B cell (primary cell): ENCODE results near the gene CCDC3. TPM values are rescaled to one million over a fixed set of nuclear protein-coding genes. Genes with fewer than 3 reads are reported as not detected.
"Not testable (repeated sequence)": the region's sequence is repeated elsewhere in the genome, so short reads cannot be mapped to it uniquely, and the experiment has no call there.

Source experiments
- ATAC-seq: fragments of 200-7000 bp; cut with Tn5 transposase; one replicate; pipeline ENCODE4 v1.10.0; 2021; ENCODE audit warnings: low read depth, mild to moderate bottlenecking, moderate number of reproducible peaks, moderate library complexity
- CTCF ChIA-PET: fragments of 350-600 bp; sonication (Branson Sonifier 250); formaldehyde crosslinking; loops from one replicate; lab custom pipeline; 2021; ENCODE audit warnings: antibody characterized with exemption, inconsistent platforms; lab: Charles Lee
- POLR2A ChIA-PET: fragments of 350-600 bp; sonication (Branson Sonifier 250); formaldehyde crosslinking; loops from one replicate; lab custom pipeline; 2021; ENCODE audit warnings: antibody characterized with exemption; lab: Charles Lee
- DNase-seq: peaks from one replicate; pipeline ENCODE4 v3.0.0; 2013
- H2AFZ ChIP-seq: 2 replicates; pipeline ENCODE4 v1.6.1; 2012; ENCODE audit warnings: mild to moderate bottlenecking, low read depth, low read length; ENCODE audit not compliant: insufficient read depth, poor library complexity, severe bottlenecking
- H3K27ac ChIP-seq, 2 donors: 1 replicate in 1 of 2; 2 replicates in 1 of 2; pipeline ENCODE4 v1.5.1; 2012 to 2013; ENCODE audit warnings: low read length in 2 of 2, mild to moderate bottlenecking in 2 of 2, moderate library complexity in 1 of 2
- H3K27me3 ChIP-seq, 4 experiments: fragments of 200-600 bp in 1 of 4; sonication (generic) in 1 of 4; replicated peaks in 1 of 4; 1 replicate in 2 of 4; 2 replicates in 2 of 4; pipeline versions ENCODE4 v1.6.1 to v1.7.0; 2013 to 2016; ENCODE audit warnings: low read length in 3 of 4, mild to moderate bottlenecking in 2 of 4, mixed read lengths in 1 of 4, moderate library complexity in 1 of 4; ENCODE audit not compliant: insufficient read depth in 4 of 4, control insufficient read depth in 3 of 4; ENCODE audit errors: control extremely low read depth in 1 of 4
- H3K36me3 ChIP-seq, 2 experiments: replicated peaks in 1 of 2; 1 replicate in 1 of 2; 2 replicates in 1 of 2; pipeline versions ENCODE4 v1.6.1 to v1.7.1; 2013; ENCODE audit warnings: low read length in 1 of 2; ENCODE audit not compliant: insufficient read depth in 2 of 2, control insufficient read depth in 1 of 2; ENCODE audit errors: control extremely low read depth in 1 of 2, extremely low read depth in 1 of 2
- H3K4me1 ChIP-seq, 2 donors: fragments of 200-600 bp in 1 of 2; sonication (generic) in 1 of 2; 1 replicate in 1 of 2; 2 replicates in 1 of 2; pipeline versions ENCODE4 v1.5.1 to v1.6.1; 2013 to 2017; ENCODE audit warnings: low read length in 2 of 2; ENCODE audit not compliant: control insufficient read depth in 2 of 2, insufficient read depth in 2 of 2
- H3K4me2 ChIP-seq: replicated peaks from 2 replicates; pipeline ENCODE3; 2012; ENCODE audit warnings: mild to moderate bottlenecking, low read depth, low read length; ENCODE audit not compliant: poor library complexity, severe bottlenecking
- H3K4me3 ChIP-seq, 5 experiments: fragments of 200-600 bp in 1 of 5; sonication (generic) in 1 of 5; 1 replicate in 3 of 5; 2 replicates in 2 of 5; pipeline versions ENCODE4 v1.5.1 to v1.7.0; 2011 to 2016; ENCODE audit warnings: low read length in 4 of 5, mild to moderate bottlenecking in 4 of 5, low read depth in 2 of 5, control low read depth in 1 of 5, moderate library complexity in 1 of 5; ENCODE audit not compliant: insufficient read depth in 1 of 5; ENCODE audit errors: control extremely low read depth in 1 of 5, extremely low read depth in 1 of 5
- H3K79me2 ChIP-seq: fragments of 200-600 bp; sonication (generic); one replicate; pipeline ENCODE4 v1.6.0; 2016; ENCODE audit warnings: low read length; ENCODE audit not compliant: control insufficient read depth, insufficient read depth
- H3K9ac ChIP-seq: fragments of 200-600 bp; sonication (generic); 2 replicates; pipeline ENCODE4 v1.6.1; 2017; ENCODE audit warnings: mild to moderate bottlenecking, low read length, moderate library complexity
- H3K9me3 ChIP-seq, 3 donors: one replicate each; pipeline versions ENCODE4 v1.6.1 to v1.7.1; 2013; ENCODE audit warnings: low read length in 2 of 3; ENCODE audit not compliant: control insufficient read depth in 2 of 3, insufficient read depth in 1 of 3; ENCODE audit errors: control extremely low read depth in 1 of 3
- H4K20me1 ChIP-seq: 2 replicates; pipeline ENCODE4 v1.6.0; 2012; ENCODE audit warnings: mild to moderate bottlenecking, low read length; ENCODE audit not compliant: insufficient read depth, control insufficient read depth, poor library complexity, severe bottlenecking
- H3K27ac Mint-ChIP-seq: one replicate; pipeline ENCODE4 v1.8.0; 2021; ENCODE audit warnings: mixed read lengths
- H3K27me3 Mint-ChIP-seq: one replicate; pipeline ENCODE4 v1.8.0; 2021; ENCODE audit warnings: mixed read lengths
- H3K4me1 Mint-ChIP-seq: one replicate; pipeline ENCODE4 v1.8.0; 2021; ENCODE audit warnings: mixed read lengths
- H3K4me3 Mint-ChIP-seq: one replicate; pipeline ENCODE4 v1.8.0; 2021; ENCODE audit warnings: mixed read lengths
- H3K9me3 Mint-ChIP-seq: one replicate; pipeline ENCODE4 v1.8.0; 2022; ENCODE audit warnings: mixed read lengths; ENCODE audit not compliant: insufficient read depth
- CTCF ChIP-seq: fragments of 200-600 bp; IDR thresholded peaks from one replicate; pipeline ENCODE4 v1.8.0; 2022; ENCODE audit warnings: antibody characterized with exemption, mild to moderate bottlenecking
- EZH2 ChIP-seq: IDR thresholded peaks from 2 replicates; pipeline ENCODE4 v1.6.1; 2012; ENCODE audit warnings: borderline replicate concordance, low read depth, mild to moderate bottlenecking, moderate library complexity, low read length; ENCODE audit not compliant: insufficient read depth, poor library complexity, severe bottlenecking
- WGBS: methylation state at CpG from one replicate; pipeline ENCODE4 v1.1.5; 2013; ENCODE audit warnings: missing lambda C conversion rate; ENCODE audit not compliant: insufficient coverage; 5-methylcytosine and 5-hydroxymethylcytosine counted together
- intact Hi-C: fragments of 100-400 bp; cut with micrococcal nuclease; formaldehyde crosslinking; loops from one replicate; pipeline ENCODE4 v1.10.0; 2022
- polyA plus RNA-seq: library from polyadenylated mRNA; depleted of rRNA; stranded (reverse); fragments of >200 nt; gene quantifications from 2 replicates; pipeline ENCODE4 v1.2.3, GENCODE V29; 2012
- total RNA-seq, 2 donors: library from RNA; stranded (reverse); fragments of 120-200 nt in 1 of 2; gene quantifications; 1 replicate in 1 of 2; 2 replicates in 1 of 2; pipeline versions ENCODE4 v1.2.3 to v1.2.4, GENCODE V29; 2013 to 2022

Gene CCDC3
- total and polyA plus RNA-seq, 2 donors (not counting 1 experiment from before 2014, with no cell fraction given) = 0.12 TPM; not detected in 1

GRCh38 chr10:12985347-12985746 lies 16.2 kb downstream of the CCDC3 start:
- no peak for TF ChIP-seq CTCF
- TF ChIP-seq EZH2 = no peak
- 67% methylated on average over 3 of the region's 6 CpGs for WGBS
- ChIA-PET POLR2A (no interaction called here), CTCF (no interaction called here)
- no peak for ATAC-seq
- Histone ChIP-seq H3K27me3 (peaks cover 0 to 6% (median 0%) of the 10 kb centered on the region in 4 experiments), H2AFZ (no peak overlapping the region), H3K9ac (no peak overlapping the region), H4K20me1 (no peaks in the 10 kb centered on the region), H3K79me2 (no peaks in the 10 kb centered on the region), H3K4me2 (no peak overlapping the region), H3K9me3 (no peaks in the 10 kb centered on the region), H3K27ac (no peak overlapping the region), H3K36me3 (no peaks in the 10 kb centered on the region), H3K4me3 (no peak overlapping the region), H3K4me1 (no peaks in the 10 kb centered on the region)
- Mint-ChIP-seq H3K4me1 (no peaks in the 10 kb centered on the region), H3K27me3 (peaks cover 13% of the 10 kb centered on the region), H3K4me3 (no peak overlapping the region), H3K9me3 (peaks cover 5% of the 10 kb centered on the region), H3K27ac (no peak overlapping the region)
- intact Hi-C loops = no loop called here
- no peak for DNase-seq

DNA sequence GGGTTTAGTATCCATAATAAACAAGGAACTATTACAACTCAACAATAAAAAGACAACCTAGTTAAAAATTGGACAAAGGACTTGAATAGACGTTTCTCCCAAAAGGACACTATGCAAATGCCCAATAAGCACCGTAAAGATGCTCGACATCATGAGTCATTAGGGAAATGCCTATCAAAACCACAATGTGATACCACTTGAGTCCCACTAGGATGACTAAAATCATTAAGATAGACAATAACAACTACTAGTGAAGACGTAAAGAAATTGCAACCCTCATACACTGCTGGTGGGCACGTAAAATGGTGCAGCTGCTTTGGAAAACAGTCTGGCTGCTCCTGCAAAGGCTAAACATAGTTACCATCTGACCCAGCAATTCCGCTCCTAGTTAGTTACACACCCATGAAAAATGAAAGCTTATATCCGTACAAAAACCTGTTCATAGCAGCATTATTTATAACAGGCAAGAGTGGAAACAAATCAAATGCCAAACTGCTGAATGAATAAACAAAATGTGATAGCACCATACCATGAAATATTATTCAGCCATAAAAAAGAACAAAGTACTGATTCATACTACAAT lies 17.3 kb downstream of the CCDC3 start:
- ChIA-PET POLR2A (no interaction called here), CTCF (no interaction called here)
- intact Hi-C loops = no loop called here
- H3K4me3 Mint-ChIP-seq = no peak overlapping the region
- ATAC-seq (no peak), DNase-seq (no peak)
- no peak overlapping the region for H3K4me2 ChIP-seq
- no peaks in the 10 kb centered on the region for H3K36me3 ChIP-seq
- no peaks in the 10 kb centered on the region for H3K79me2 ChIP-seq
- H2AFZ ChIP-seq = no peak overlapping the region
- peaks cover 5% of the 10 kb centered on the region for H3K9me3 Mint-ChIP-seq
- H3K9ac ChIP-seq = no peak overlapping the region
- H3K4me1 ChIP-seq = no peaks in the 10 kb centered on the region
- H3K4me3 ChIP-seq = no peak overlapping the region
- H4K20me1 ChIP-seq = no peaks in the 10 kb centered on the region
- TF ChIP-seq EZH2 = no peak
- no peak for TF ChIP-seq CTCF
- 97% methylated on average over 3 of the region's 7 CpGs for WGBS
- peaks cover 18% of the 10 kb centered on the region for H3K27me3 Mint-ChIP-seq
- H3K27ac Mint-ChIP-seq = no peak overlapping the region
- peaks cover 0 to 6% (median 0%) of the 10 kb centered on the region in 4 experiments for H3K27me3 ChIP-seq
- H3K4me1 Mint-ChIP-seq = no peaks in the 10 kb centered on the region
- no peak overlapping the region for H3K27ac ChIP-seq
- H3K9me3 ChIP-seq = no peaks in the 10 kb centered on the region

DNA sequence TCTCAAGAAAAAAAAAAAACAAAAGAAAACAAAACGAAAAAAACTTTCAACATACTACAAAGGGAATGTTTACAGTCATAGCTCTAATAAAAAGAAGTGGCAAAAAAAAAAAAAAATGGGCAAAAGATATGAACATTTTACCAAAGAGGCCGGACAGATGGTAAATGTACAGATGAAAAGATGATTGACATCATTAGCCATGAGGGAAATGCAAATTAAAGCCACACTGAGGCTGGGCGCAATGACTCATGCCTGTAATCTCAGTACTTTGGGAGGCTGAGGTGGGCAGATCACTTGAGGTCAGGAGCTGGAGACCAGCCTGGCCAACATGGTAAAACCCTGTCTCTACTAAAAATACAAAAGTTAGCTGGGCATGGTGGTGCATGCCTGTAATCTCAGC lies 17.9 kb downstream of the CCDC3 start:
- H3K9me3 ChIP-seq, DNase-seq, H2AFZ ChIP-seq, H3K4me1 Mint-ChIP-seq, H3K4me2 ChIP-seq, H3K9me3 Mint-ChIP-seq, H3K27ac ChIP-seq, H3K27me3 ChIP-seq, POLR2A ChIA-PET, H3K79me2 ChIP-seq, H3K9ac ChIP-seq, H3K36me3 ChIP-seq, intact Hi-C loops, H3K27ac Mint-ChIP-seq, CTCF ChIA-PET, H3K4me3 Mint-ChIP-seq, H3K4me3 ChIP-seq, H3K4me1 ChIP-seq, ATAC-seq, H4K20me1 ChIP-seq: not testable (repeated sequence)
- WGBS = 74% methylated on average over 2 of the region's 3 CpGs
- peaks cover 21% of the 10 kb centered on the region for H3K27me3 Mint-ChIP-seq
